ENCODE measurements around the gene CNTNAP2. TPM values are rescaled to one million over a fixed set of nuclear protein-coding genes. Genes with fewer than 3 reads are reported as not detected.

The CNTNAP2 gene
- total and polyA plus RNA-seq, 4 donors: 0.14 to 2.3 (median 1.1) TPM

DNA sequence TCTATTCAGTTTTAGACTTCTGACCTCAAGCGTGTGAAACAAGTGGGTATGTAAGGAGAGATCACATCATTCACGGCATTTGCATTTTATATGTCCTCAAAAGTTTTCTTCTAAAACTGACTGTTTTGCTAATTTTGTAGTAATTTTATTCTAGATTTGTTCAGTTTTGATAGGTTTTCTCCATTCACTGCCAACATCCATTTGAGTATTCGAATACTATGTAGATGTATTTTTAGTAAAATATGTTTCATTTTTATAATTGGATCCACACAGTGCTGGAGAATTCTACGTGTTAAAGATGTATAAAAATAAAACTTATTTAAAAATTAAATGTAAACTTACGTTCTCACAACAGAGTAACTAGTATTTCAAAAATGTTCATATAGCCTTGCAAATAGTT lies 503.0 kb downstream of the CNTNAP2 start:
- Histone ChIP-seq H3K4me3 (ENCODE audit: low read depth in 1 of 3, low read length in 3 of 3) (no peak overlapping the region), H3K9ac (ENCODE audit: low read depth in 1 of 2, low read length in 2 of 2) (no peak overlapping the region), H3K9me3 (ENCODE audit: control insufficient read depth in 4 of 4, low read length in 3 of 4) (no peaks in the 10 kb centered on the region), H3K27ac (ENCODE audit: low read depth in 1 of 2, low read length in 2 of 2) (no peak overlapping the region), H3K27me3 (ENCODE audit: control insufficient read depth in 4 of 4, insufficient read depth in 4 of 4, low read length in 3 of 4) (no peaks in the 10 kb centered on the region), H3K36me3 (ENCODE audit: control insufficient read depth in 4 of 4, insufficient read depth in 3 of 4, low read depth in 1 of 4, low read length in 3 of 4) (no peaks in the 10 kb centered on the region), H3K4me1 (ENCODE audit: control insufficient read depth in 4 of 4, insufficient read depth in 4 of 4, low read length in 3 of 4) (no peaks in the 10 kb centered on the region)
- 67% methylated on average over 5 of the region's 5 CpGs for WGBS
- DNase-seq (ENCODE audit: low spot score): no peak
- TF ChIP-seq JUND (IDR thresholded peaks at IDR 0.05) (no peak), FOXA1 (IDR thresholded peaks at IDR 0.05) (no peak), EGR1 (IDR thresholded peaks at IDR 0.05; ENCODE audit: low read depth in 2 of 2) (no peak), SP1 (IDR thresholded peaks at IDR 0.05) (no peak), NR2F2 (IDR thresholded peaks at IDR 0.05) (no peak), RAD21 (IDR thresholded peaks at IDR 0.05) (no peak), GABPA (IDR thresholded peaks at IDR 0.05 in 1 of 2, conservative IDR thresholded peaks at IDR 0.05 in 1 of 2) (no peak)

DNA sequence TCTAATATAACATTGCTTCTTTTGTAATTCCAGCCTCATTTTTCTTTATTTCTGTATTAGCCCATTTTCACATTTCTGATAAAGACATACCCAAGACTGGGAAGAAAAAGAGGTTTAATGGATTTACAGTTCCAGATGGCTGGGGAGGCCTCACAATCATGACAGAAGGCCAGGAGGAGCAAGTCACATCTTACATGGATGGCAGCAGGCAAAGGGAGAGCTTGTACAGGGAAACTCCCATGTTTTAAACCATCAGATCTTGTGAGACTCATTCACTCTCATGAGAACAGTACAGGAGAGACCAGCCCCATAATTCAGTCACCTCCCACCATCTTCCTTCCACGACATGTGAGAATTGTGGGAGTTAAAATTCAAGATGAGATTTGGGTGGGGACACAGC lies 510.3 kb downstream of the CNTNAP2 start:
- TF ChIP-seq, protein P1, sequence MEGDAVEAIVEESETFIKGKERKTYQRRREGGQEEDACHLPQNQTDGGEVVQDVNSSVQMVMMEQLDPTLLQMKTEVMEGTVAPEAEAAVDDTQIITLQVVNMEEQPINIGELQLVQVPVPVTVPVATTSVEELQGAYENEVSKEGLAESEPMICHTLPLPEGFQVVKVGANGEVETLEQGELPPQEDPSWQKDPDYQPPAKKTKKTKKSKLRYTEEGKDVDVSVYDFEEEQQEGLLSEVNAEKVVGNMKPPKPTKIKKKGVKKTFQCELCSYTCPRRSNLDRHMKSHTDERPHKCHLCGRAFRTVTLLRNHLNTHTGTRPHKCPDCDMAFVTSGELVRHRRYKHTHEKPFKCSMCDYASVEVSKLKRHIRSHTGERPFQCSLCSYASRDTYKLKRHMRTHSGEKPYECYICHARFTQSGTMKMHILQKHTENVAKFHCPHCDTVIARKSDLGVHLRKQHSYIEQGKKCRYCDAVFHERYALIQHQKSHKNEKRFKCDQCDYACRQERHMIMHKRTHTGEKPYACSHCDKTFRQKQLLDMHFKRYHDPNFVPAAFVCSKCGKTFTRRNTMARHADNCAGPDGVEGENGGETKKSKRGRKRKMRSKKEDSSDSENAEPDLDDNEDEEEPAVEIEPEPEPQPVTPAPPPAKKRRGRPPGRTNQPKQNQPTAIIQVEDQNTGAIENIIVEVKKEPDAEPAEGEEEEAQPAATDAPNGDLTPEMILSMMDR (IDR thresholded peaks at IDR 0.05; ENCODE audit: low read depth, low read length, missing input control): no peak
- TF ChIP-seq NR2F2 (IDR thresholded peaks at IDR 0.05) (no peak), FOXA1 (IDR thresholded peaks at IDR 0.05) (no peak), SP1 (IDR thresholded peaks at IDR 0.05) (no peak), YY1 (IDR thresholded peaks at IDR 0.05) (no peak), GABPA (IDR thresholded peaks at IDR 0.05 in 1 of 2, conservative IDR thresholded peaks at IDR 0.05 in 1 of 2) (no peak), FOXA2 (IDR thresholded peaks at IDR 0.05) (no peak), JUND (IDR thresholded peaks at IDR 0.05) (no peak), HNF4G (IDR thresholded peaks at IDR 0.05) (no peak), RXRA (IDR thresholded peaks at IDR 0.05) (no peak)
- TF ChIP-seq, protein P2, sequence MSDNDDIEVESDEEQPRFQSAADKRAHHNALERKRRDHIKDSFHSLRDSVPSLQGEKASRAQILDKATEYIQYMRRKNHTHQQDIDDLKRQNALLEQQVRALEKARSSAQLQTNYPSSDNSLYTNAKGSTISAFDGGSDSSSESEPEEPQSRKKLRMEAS (IDR thresholded peaks at IDR 0.05): no peak
- TF ChIP-seq, protein P3, sequence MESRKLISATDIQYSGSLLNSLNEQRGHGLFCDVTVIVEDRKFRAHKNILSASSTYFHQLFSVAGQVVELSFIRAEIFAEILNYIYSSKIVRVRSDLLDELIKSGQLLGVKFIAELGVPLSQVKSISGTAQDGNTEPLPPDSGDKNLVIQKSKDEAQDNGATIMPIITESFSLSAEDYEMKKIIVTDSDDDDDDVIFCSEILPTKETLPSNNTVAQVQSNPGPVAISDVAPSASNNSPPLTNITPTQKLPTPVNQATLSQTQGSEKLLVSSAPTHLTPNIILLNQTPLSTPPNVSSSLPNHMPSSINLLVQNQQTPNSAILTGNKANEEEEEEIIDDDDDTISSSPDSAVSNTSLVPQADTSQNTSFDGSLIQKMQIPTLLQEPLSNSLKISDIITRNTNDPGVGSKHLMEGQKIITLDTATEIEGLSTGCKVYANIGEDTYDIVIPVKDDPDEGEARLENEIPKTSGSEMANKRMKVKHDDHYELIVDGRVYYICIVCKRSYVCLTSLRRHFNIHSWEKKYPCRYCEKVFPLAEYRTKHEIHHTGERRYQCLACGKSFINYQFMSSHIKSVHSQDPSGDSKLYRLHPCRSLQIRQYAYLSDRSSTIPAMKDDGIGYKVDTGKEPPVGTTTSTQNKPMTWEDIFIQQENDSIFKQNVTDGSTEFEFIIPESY (IDR thresholded peaks at IDR 0.05): no peak
- TF ChIP-seq, protein P4, sequence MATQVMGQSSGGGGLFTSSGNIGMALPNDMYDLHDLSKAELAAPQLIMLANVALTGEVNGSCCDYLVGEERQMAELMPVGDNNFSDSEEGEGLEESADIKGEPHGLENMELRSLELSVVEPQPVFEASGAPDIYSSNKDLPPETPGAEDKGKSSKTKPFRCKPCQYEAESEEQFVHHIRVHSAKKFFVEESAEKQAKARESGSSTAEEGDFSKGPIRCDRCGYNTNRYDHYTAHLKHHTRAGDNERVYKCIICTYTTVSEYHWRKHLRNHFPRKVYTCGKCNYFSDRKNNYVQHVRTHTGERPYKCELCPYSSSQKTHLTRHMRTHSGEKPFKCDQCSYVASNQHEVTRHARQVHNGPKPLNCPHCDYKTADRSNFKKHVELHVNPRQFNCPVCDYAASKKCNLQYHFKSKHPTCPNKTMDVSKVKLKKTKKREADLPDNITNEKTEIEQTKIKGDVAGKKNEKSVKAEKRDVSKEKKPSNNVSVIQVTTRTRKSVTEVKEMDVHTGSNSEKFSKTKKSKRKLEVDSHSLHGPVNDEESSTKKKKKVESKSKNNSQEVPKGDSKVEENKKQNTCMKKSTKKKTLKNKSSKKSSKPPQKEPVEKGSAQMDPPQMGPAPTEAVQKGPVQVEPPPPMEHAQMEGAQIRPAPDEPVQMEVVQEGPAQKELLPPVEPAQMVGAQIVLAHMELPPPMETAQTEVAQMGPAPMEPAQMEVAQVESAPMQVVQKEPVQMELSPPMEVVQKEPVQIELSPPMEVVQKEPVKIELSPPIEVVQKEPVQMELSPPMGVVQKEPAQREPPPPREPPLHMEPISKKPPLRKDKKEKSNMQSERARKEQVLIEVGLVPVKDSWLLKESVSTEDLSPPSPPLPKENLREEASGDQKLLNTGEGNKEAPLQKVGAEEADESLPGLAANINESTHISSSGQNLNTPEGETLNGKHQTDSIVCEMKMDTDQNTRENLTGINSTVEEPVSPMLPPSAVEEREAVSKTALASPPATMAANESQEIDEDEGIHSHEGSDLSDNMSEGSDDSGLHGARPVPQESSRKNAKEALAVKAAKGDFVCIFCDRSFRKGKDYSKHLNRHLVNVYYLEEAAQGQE (IDR thresholded peaks at IDR 0.05): no peak
- TF ChIP-seq, protein P5, sequence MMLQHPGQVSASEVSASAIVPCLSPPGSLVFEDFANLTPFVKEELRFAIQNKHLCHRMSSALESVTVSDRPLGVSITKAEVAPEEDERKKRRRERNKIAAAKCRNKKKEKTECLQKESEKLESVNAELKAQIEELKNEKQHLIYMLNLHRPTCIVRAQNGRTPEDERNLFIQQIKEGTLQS (IDR thresholded peaks at IDR 0.05): no peak
- H3K9ac ChIP-seq (ENCODE audit: low read depth in 1 of 2, low read length in 2 of 2): no peak overlapping the region
- no peak overlapping the region for H3K27ac ChIP-seq (ENCODE audit: low read depth in 1 of 2, low read length in 2 of 2)
- no peaks in the 10 kb centered on the region for H3K9me3 ChIP-seq (ENCODE audit: control insufficient read depth in 4 of 4, low read length in 3 of 4)
- no peaks in the 10 kb centered on the region for H3K27me3 ChIP-seq (ENCODE audit: control insufficient read depth in 4 of 4, insufficient read depth in 4 of 4, low read length in 3 of 4)
- 18% methylated on average over 1 of the region's 1 CpG for WGBS
- DNase-seq (ENCODE audit: low spot score): no peak
- H3K4me3 ChIP-seq (ENCODE audit: low read depth in 1 of 3, low read length in 3 of 3): no peak overlapping the region
- H3K4me1 ChIP-seq (ENCODE audit: control insufficient read depth in 4 of 4, insufficient read depth in 4 of 4, low read length in 3 of 4): no peaks in the 10 kb centered on the region
- H3K36me3 ChIP-seq (ENCODE audit: control insufficient read depth in 4 of 4, insufficient read depth in 3 of 4, low read depth in 1 of 4, low read length in 3 of 4): no peaks in the 10 kb centered on the region
